GM23338 (cell line): ENCODE measurements around the gene HRC. TPM values are rescaled to one million over a fixed set of nuclear protein-coding genes. Genes with fewer than 3 reads are reported as not detected.

Experiments
- ATAC-seq: fragments of 200-7000 bp; cut with Tn5 transposase; 3 replicates; pipeline ENCODE4 v1.9.1; 2020
- DNase-seq: peaks from one replicate; pipeline ENCODE4 v3.0.0-alpha.2; 2015; ENCODE audit warnings: low spot score
- H2AFZ ChIP-seq: fragments of 200-600 bp; sonication (generic); 2 replicates; pipeline ENCODE4 v1.8.0; 2016; ENCODE audit warnings: antibody characterized with exemption, mild to moderate bottlenecking, moderate library complexity
- H3F3A ChIP-seq: fragments of 200-600 bp; sonication (generic); replicated peaks from 2 replicates; pipeline ENCODE4 v1.8.0; 2017; ENCODE audit warnings: antibody characterized with exemption, mixed run types, low read depth
- H3K27ac ChIP-seq: fragments of 200-600 bp; sonication (generic); 2 replicates; pipeline ENCODE4 v1.6.1; 2016; ENCODE audit warnings: low read depth
- H3K27me3 ChIP-seq: fragments of 200-600 bp; sonication (generic); 2 replicates; pipeline ENCODE4 v1.8.0; 2016; ENCODE audit warnings: mild to moderate bottlenecking, mixed run types, moderate library complexity; ENCODE audit not compliant: insufficient read depth
- H3K36me3 ChIP-seq: fragments of 200-600 bp; sonication (generic); 2 replicates; pipeline ENCODE4 v1.8.0; 2016; ENCODE audit warnings: mild to moderate bottlenecking; ENCODE audit not compliant: insufficient read depth
- H3K4me1 ChIP-seq: fragments of 200-600 bp; sonication (generic); 2 replicates; pipeline ENCODE4 v1.8.0; 2016; ENCODE audit warnings: mild to moderate bottlenecking, moderate library complexity; ENCODE audit not compliant: insufficient read depth
- H3K4me2 ChIP-seq: fragments of 200-600 bp; sonication (generic); 2 replicates; pipeline ENCODE4 v1.7.1; 2017; ENCODE audit warnings: mixed run types
- H3K4me3 ChIP-seq: fragments of 200-600 bp; sonication (generic); 2 replicates; pipeline ENCODE4 v1.6.1; 2016; ENCODE audit warnings: mixed run types
- H3K79me2 ChIP-seq: fragments of 200-600 bp; sonication (generic); replicated peaks from 2 replicates; pipeline ENCODE4 v1.8.0; 2017; ENCODE audit warnings: mild to moderate bottlenecking; ENCODE audit not compliant: insufficient read depth
- H3K9me2 ChIP-seq: fragments of 200-600 bp; sonication (generic); 2 replicates; pipeline ENCODE4 v1.8.0; 2017; ENCODE audit not compliant: insufficient read depth
- H4K20me1 ChIP-seq: fragments of 200-600 bp; sonication (generic); replicated peaks from 2 replicates; pipeline ENCODE4 v1.8.0; 2017; ENCODE audit warnings: mild to moderate bottlenecking; ENCODE audit not compliant: insufficient read depth
- H3K27ac Mint-ChIP-seq: 2 replicates; pipeline ENCODE4 v1.8.0; 2020; ENCODE audit warnings: inconsistent platforms, mild to moderate bottlenecking, moderate library complexity, mixed read lengths
- H3K27me3 Mint-ChIP-seq: 3 replicates; pipeline ENCODE4 v1.8.0; 2022; ENCODE audit warnings: low read depth, mild to moderate bottlenecking, moderate library complexity, mixed read lengths, inconsistent platforms; ENCODE audit not compliant: insufficient read depth, poor library complexity
- H3K36me3 Mint-ChIP-seq: 3 replicates; pipeline ENCODE4 v1.8.0; 2021; ENCODE audit warnings: low read depth, mild to moderate bottlenecking, inconsistent platforms, moderate library complexity, mixed read lengths
- H3K4me1 Mint-ChIP-seq: 3 replicates; pipeline ENCODE4 v1.8.0; 2020; ENCODE audit warnings: mild to moderate bottlenecking, inconsistent platforms, mixed read lengths
- H3K4me3 Mint-ChIP-seq: 3 replicates; pipeline ENCODE4 v1.8.0; 2021; ENCODE audit warnings: moderate library complexity, mild to moderate bottlenecking, inconsistent platforms, mixed read lengths
- H3K9me3 Mint-ChIP-seq: 3 replicates; pipeline ENCODE4 v1.8.0; 2020; ENCODE audit warnings: moderate library complexity, mild to moderate bottlenecking, inconsistent platforms, mixed read lengths
- CREB1 ChIP-seq: fragments of 250-450 bp; sonication (Bioruptor Pico); IDR thresholded peaks from 2 replicates; pipeline ENCODE4 v1.5.0; 2020; ENCODE audit warnings: low read depth, mild to moderate bottlenecking, moderate library complexity
- CTCF ChIP-seq, 2 experiments: fragments of 200-600 bp in 1 of 2; sonication (generic) in 1 of 2; conservative IDR thresholded peaks; 2 replicates each; pipeline versions ENCODE4 v1.5.1 to v1.6.1; 2016 to 2017; ENCODE audit warnings: antibody characterized with exemption in 2 of 2, low read depth in 2 of 2, mild to moderate bottlenecking in 2 of 2, moderate library complexity in 1 of 2
- EZH2 ChIP-seq: fragments of 200-600 bp; sonication (generic); IDR thresholded peaks from one replicate; pipeline ENCODE4 v1.8.0; 2017; ENCODE audit warnings: antibody characterized with exemption, mild to moderate bottlenecking, low read depth; ENCODE audit not compliant: unreplicated experiment
- JUNB ChIP-seq: IDR thresholded peaks from one replicate; pipeline ENCODE4 v1.6.1; 2016; ENCODE audit warnings: antibody characterized with exemption; ENCODE audit not compliant: unreplicated experiment
- POLR2AphosphoS5 ChIP-seq: IDR thresholded peaks from 2 replicates; pipeline ENCODE4 v1.6.1; 2016; ENCODE audit warnings: antibody characterized with exemption, low read depth
- ZNF114 ChIP-seq: fragments of 250-450 bp; sonication (Bioruptor Pico); IDR thresholded peaks from 2 replicates; pipeline ENCODE4 v1.5.0; 2020; ENCODE audit warnings: mild to moderate bottlenecking, moderate library complexity
- polyA plus RNA-seq: library from polyadenylated mRNA; unstranded; fragments of >200 nt; fragmentation: Nextera tagmentation; extraction: Ambion mirVana; gene quantifications from 2 replicates; pipeline ENCODE4 v1.2.1, GENCODE V29; 2016
- total RNA-seq: library from RNA; depleted of rRNA; stranded (reverse); fragments of >200 nt; shearing (Covaris generic); gene quantifications from 2 replicates; pipeline ENCODE4 v1.2.3, GENCODE V29; 2014
- TF ChIP-seq, protein P1 (sequence below): IDR thresholded peaks from 2 replicates; pipeline ENCODE4 v1.6.1; 2016; ENCODE audit warnings: antibody characterized with exemption
- TF ChIP-seq, protein P2 (sequence below): fragments of 250-450 bp; sonication (Bioruptor Pico); IDR thresholded peaks from 2 replicates; pipeline ENCODE4 v1.5.0; 2020; ENCODE audit warnings: mild to moderate bottlenecking, moderate library complexity

Gene HRC
- total and polyA plus RNA-seq, 2 experiments from 2014 or later: 1.4 to 2.0 TPM

- Mint-ChIP-seq H3K36me3 (no peaks in the 10 kb centered on the region; the same call in 1 of the 3 replicates), H3K9me3 (no peaks in the 10 kb centered on the region), H3K4me3 (peak overlapping the region; percentile 88), H3K27ac (no peak overlapping the region), H3K27me3 (peaks cover 13% of the 10 kb centered on the region), H3K4me1 (peaks cover 28% of the 10 kb centered on the region)
- H3K9me2 ChIP-seq: 0 out of 2 replicates have a peak, but pooled peaks cover 3% of the 10 kb centered on the region
- no peaks in the 10 kb centered on the region for H3K36me3 ChIP-seq
- peak; percentile 87 for ATAC-seq
- peak; percentile 69 for TF ChIP-seq POLR2AphosphoS5
- no peak for TF ChIP-seq CREB1
- H2AFZ ChIP-seq: no peak overlapping the region
- peak overlapping the region; percentile 84 for H3K4me2 ChIP-seq
- H3K27ac ChIP-seq: no peak overlapping the region
- H3F3A ChIP-seq: 0 out of 2 replicates have a peak, but pooled peaks cover 5% of the 10 kb centered on the region
- no peaks in the 10 kb centered on the region for H3K79me2 ChIP-seq
- DNase-seq: peak; percentile 99
- H3K4me1 ChIP-seq: peaks cover 20% of the 10 kb centered on the region
- no peaks in the 10 kb centered on the region for H3K27me3 ChIP-seq
- no peaks in the 10 kb centered on the region for H4K20me1 ChIP-seq
- H3K4me3 ChIP-seq: peak overlapping the region; percentile 64
Measured at GRCh38 chr19:49142866-49143335, 12.3 kb downstream of the HRC start.

DNA sequence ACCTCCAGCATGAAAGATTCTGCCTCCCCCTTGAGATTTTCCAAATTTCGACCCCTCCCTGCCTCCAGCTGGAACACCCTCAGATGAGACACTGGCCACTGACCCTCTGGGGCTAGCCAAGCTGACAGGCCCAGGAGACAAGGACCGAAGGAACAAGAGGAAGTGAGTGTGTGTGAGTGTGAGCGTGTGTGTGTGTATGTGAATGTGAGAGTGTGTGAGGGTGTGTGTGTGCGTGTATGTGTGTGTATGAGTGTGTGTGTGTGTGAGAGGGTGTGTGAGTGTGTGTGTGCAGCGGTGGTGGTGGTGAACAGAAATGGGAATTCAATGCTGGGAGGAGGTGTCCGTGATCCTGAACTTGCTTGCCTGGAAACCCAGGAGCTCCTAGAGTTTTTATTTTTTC is 13.8 kb downstream of the HRC start:
- Mint-ChIP-seq H3K36me3 (peaks cover 10% of the 10 kb centered on the region), H3K9me3 (no peaks in the 10 kb centered on the region), H3K27me3 (peaks cover 13% of the 10 kb centered on the region), H3K27ac (no peak overlapping the region), H3K4me3 (peak overlapping the region; percentile 15), H3K4me1 (peaks cover 17% of the 10 kb centered on the region)
- H3K79me2 ChIP-seq: no peaks in the 10 kb centered on the region
- H3F3A ChIP-seq: 0 out of 2 replicates have a peak, but pooled peaks cover 5% of the 10 kb centered on the region
- no peak overlapping the region for H3K27ac ChIP-seq
- no peak overlapping the region for H3K4me2 ChIP-seq
- DNase-seq: no peak
- no peaks in the 10 kb centered on the region for H3K36me3 ChIP-seq
- H3K4me3 ChIP-seq: no peak overlapping the region
- H3K4me1 ChIP-seq: peaks cover 12% of the 10 kb centered on the region
- no peaks in the 10 kb centered on the region for H3K9me2 ChIP-seq
- H3K27me3 ChIP-seq: no peaks in the 10 kb centered on the region
- TF ChIP-seq CTCF (conservative IDR thresholded peaks at IDR 0.05; ENCODE audit: low read depth in 2 of 2) (no peak), JUNB (no peak), ZNF114 (CRISPR knock-in tag) (no peak)
- TF ChIP-seq, protein P1, sequence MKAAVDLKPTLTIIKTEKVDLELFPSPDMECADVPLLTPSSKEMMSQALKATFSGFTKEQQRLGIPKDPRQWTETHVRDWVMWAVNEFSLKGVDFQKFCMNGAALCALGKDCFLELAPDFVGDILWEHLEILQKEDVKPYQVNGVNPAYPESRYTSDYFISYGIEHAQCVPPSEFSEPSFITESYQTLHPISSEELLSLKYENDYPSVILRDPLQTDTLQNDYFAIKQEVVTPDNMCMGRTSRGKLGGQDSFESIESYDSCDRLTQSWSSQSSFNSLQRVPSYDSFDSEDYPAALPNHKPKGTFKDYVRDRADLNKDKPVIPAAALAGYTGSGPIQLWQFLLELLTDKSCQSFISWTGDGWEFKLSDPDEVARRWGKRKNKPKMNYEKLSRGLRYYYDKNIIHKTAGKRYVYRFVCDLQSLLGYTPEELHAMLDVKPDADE: no peak
- no peak overlapping the region for H2AFZ ChIP-seq
- H4K20me1 ChIP-seq: no peaks in the 10 kb centered on the region
- ATAC-seq: no peak

GRCh38 chr19:49140951-49141350 is 14.2 kb downstream of the HRC start:
- Histone ChIP-seq H2AFZ (no peak overlapping the region), H3K4me1 (peaks cover 11% of the 10 kb centered on the region), H3K27me3 (no peaks in the 10 kb centered on the region), H3K36me3 (no peaks in the 10 kb centered on the region), H3F3A (0 out of 2 replicates have a peak, but pooled peaks cover 5% of the 10 kb centered on the region), H3K4me2 (no peak overlapping the region), H3K9me2 (no peaks in the 10 kb centered on the region), H4K20me1 (no peaks in the 10 kb centered on the region), H3K27ac (no peak overlapping the region), H3K79me2 (no peaks in the 10 kb centered on the region), H3K4me3 (no peak overlapping the region)
- Mint-ChIP-seq H3K27me3 (peaks cover 12% of the 10 kb centered on the region), H3K4me3 (peak overlapping the region; percentile 15; the same call in 2 of the 3 replicates), H3K27ac (no peak overlapping the region), H3K4me1 (peaks cover 18% of the 10 kb centered on the region), H3K36me3 (peaks cover 13% of the 10 kb centered on the region), H3K9me3 (no peaks in the 10 kb centered on the region)
- DNase-seq (no peak), ATAC-seq (no peak)
- TF ChIP-seq JUNB: no peak
- TF ChIP-seq POLR2AphosphoS5: no peak
- TF ChIP-seq, protein P2, sequence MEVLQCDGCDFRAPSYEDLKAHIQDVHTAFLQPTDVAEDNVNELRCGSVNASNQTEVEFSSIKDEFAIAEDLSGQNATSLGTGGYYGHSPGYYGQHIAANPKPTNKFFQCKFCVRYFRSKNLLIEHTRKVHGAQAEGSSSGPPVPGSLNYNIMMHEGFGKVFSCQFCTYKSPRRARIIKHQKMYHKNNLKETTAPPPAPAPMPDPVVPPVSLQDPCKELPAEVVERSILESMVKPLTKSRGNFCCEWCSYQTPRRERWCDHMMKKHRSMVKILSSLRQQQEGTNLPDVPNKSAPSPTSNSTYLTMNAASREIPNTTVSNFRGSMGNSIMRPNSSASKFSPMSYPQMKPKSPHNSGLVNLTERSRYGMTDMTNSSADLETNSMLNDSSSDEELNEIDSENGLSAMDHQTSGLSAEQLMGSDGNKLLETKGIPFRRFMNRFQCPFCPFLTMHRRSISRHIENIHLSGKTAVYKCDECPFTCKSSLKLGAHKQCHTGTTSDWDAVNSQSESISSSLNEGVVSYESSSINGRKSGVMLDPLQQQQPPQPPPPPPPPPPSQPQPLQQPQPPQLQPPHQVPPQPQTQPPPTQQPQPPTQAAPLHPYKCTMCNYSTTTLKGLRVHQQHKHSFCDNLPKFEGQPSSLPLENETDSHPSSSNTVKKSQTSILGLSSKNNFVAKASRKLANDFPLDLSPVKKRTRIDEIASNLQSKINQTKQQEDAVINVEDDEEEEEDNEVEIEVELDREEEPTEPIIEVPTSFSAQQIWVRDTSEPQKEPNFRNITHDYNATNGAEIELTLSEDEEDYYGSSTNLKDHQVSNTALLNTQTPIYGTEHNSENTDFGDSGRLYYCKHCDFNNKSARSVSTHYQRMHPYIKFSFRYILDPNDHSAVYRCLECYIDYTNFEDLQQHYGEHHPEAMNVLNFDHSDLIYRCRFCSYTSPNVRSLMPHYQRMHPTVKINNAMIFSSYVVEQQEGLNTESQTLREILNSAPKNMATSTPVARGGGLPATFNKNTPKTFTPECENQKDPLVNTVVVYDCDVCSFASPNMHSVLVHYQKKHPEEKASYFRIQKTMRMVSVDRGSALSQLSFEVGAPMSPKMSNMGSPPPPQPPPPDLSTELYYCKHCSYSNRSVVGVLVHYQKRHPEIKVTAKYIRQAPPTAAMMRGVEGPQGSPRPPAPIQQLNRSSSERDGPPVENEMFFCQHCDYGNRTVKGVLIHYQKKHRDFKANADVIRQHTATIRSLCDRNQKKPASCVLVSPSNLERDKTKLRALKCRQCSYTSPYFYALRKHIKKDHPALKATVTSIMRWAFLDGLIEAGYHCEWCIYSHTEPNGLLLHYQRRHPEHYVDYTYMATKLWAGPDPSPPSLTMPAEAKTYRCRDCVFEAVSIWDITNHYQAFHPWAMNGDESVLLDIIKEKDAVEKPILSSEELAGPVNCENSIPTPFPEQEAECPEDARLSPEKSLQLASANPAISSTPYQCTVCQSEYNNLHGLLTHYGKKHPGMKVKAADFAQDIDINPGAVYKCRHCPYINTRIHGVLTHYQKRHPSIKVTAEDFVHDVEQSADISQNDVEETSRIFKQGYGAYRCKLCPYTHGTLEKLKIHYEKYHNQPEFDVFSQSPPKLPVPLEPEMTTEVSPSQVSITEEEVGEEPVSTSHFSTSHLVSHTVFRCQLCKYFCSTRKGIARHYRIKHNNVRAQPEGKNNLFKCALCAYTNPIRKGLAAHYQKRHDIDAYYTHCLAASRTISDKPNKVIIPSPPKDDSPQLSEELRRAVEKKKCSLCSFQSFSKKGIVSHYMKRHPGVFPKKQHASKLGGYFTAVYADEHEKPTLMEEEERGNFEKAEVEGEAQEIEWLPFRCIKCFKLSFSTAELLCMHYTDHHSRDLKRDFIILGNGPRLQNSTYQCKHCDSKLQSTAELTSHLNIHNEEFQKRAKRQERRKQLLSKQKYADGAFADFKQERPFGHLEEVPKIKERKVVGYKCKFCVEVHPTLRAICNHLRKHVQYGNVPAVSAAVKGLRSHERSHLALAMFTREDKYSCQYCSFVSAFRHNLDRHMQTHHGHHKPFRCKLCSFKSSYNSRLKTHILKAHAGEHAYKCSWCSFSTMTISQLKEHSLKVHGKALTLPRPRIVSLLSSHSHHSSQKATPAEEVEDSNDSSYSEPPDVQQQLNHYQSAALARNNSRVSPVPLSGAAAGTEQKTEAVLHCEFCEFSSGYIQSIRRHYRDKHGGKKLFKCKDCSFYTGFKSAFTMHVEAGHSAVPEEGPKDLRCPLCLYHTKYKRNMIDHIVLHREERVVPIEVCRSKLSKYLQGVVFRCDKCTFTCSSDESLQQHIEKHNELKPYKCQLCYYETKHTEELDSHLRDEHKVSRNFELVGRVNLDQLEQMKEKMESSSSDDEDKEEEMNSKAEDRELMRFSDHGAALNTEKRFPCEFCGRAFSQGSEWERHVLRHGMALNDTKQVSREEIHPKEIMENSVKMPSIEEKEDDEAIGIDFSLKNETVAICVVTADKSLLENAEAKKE (CRISPR knock-in tag): no peak
- TF ChIP-seq EZH2: no peak
